Colonic mucosa (tissue), 4 donors: Measurements from ENCODE around the gene MKNK2. TPM values are rescaled to one million over a fixed set of nuclear protein-coding genes. Genes with fewer than 3 reads are reported as not detected.

ENCODE experiments used
- DNase-seq: peaks from one replicate; pipeline ENCODE4 v3.0.0-alpha.2; 2020
- H3K27ac ChIP-seq: fragments of 200-600 bp; one replicate; pipeline ENCODE4 v1.8.0; 2021
- H3K27me3 ChIP-seq: fragments of 200-600 bp; one replicate; pipeline ENCODE4 v1.8.0; 2021
- H3K36me3 ChIP-seq: fragments of 200-600 bp; one replicate; pipeline ENCODE4 v1.8.0; 2021
- H3K4me1 ChIP-seq: fragments of 200-600 bp; one replicate; pipeline ENCODE4 v1.8.0; 2021; ENCODE audit warnings: mild to moderate bottlenecking
- H3K4me3 ChIP-seq: fragments of 200-600 bp; one replicate; pipeline ENCODE4 v1.8.0; 2021
- H3K9ac ChIP-seq, 2 donors: one replicate each; pipeline ENCODE4 v1.7.0; 2013; ENCODE audit warnings: control low read depth in 2 of 2, low read depth in 2 of 2, low read length in 2 of 2
- H3K9me3 ChIP-seq: fragments of 200-600 bp; one replicate; pipeline ENCODE4 v1.8.0; 2021
- CTCF ChIP-seq: fragments of 200-600 bp; IDR thresholded peaks from one replicate; pipeline ENCODE4 v1.8.0; 2022; ENCODE audit warnings: antibody characterized with exemption, mild to moderate bottlenecking
- intact Hi-C: fragments of 100-400 bp; cut with DNase I; formaldehyde crosslinking; loops from one replicate; pipeline ENCODE4 v1.14.1; 2022
- total RNA-seq, 2 donors: library from RNA; stranded (reverse); fragmentation: NEBNext Ultra II Directional in 1 of 2; extraction: Animal tissue kit (Norgen Biotek cat#: 25700) in 1 of 2; gene quantifications; one replicate each; pipeline ENCODE4 v1.2.1, GENCODE V29; 2021
- donor health status: healthy.
- donor health status: DM: no; HTN: no; CAD: no.
- donor health status: DM: no; HTN: no; CAD: no.

MKNK2 gene
- total RNA-seq, 2 donors from 2014 or later: 358 to 589 TPM

GRCh38 chr19:2033825-2034159, 17.3 kb downstream of the MKNK2 start:
- no peak for DNase-seq
- peaks cover 5% of the 10 kb centered on the region for H3K36me3 ChIP-seq
- peaks cover 9% of the 10 kb centered on the region for H3K4me1 ChIP-seq
- TF ChIP-seq CTCF: no peak
- no peak overlapping the region for H3K27ac ChIP-seq
- intact Hi-C loops: no loop called here
- H3K27me3 ChIP-seq: no peaks in the 10 kb centered on the region
- no peak overlapping the region for H3K9ac ChIP-seq
- peaks cover 3% of the 10 kb centered on the region for H3K9me3 ChIP-seq
- H3K4me3 ChIP-seq: no peak overlapping the region

GRCh38 chr19:2033115-2033824, 17.8 kb downstream of the MKNK2 start:
- Histone ChIP-seq H3K27ac (peak overlapping the region; percentile 96), H3K9me3 (peaks cover 3% of the 10 kb centered on the region), H3K4me3 (no peak overlapping the region), H3K27me3 (no peaks in the 10 kb centered on the region), H3K36me3 (peaks cover under 1% of the 10 kb centered on the region), H3K9ac (peak overlapping the region; percentile 27 to 86), H3K4me1 (peaks cover 9% of the 10 kb centered on the region)
- no peak for TF ChIP-seq CTCF
- DNase-seq: no peak
- intact Hi-C loops: no loop called here

GRCh38 chr19:2032296-2032941, 18.6 kb downstream of the MKNK2 start:
- Histone ChIP-seq H3K4me1 (peaks cover 9% of the 10 kb centered on the region), H3K4me3 (no peak overlapping the region), H3K9ac (peak overlapping the region; percentile 64 to 86)

GRCh38 chr19:2027361-2027760, 23.7 kb downstream of the MKNK2 start:
- H3K4me1 ChIP-seq: peaks cover 9% of the 10 kb centered on the region
- no peaks in the 10 kb centered on the region for H3K9me3 ChIP-seq
- intact Hi-C loops: no loop called here
- H3K4me3 ChIP-seq: no peak overlapping the region
- no peak for DNase-seq
- H3K9ac ChIP-seq: no peak overlapping the region
- H3K27ac ChIP-seq: no peak overlapping the region
- no peaks in the 10 kb centered on the region for H3K27me3 ChIP-seq
- no peak for TF ChIP-seq CTCF
- H3K36me3 ChIP-seq: no peaks in the 10 kb centered on the region

More at GRCh38 chr19:2032296-2032941, 18.6 kb downstream of the MKNK2 start:
- peak; percentile 98 for DNase-seq
- Histone ChIP-seq H3K36me3 (no peaks in the 10 kb centered on the region), H3K9me3 (peaks cover 3% of the 10 kb centered on the region), H3K27ac (peak overlapping the region; percentile 96), H3K27me3 (no peaks in the 10 kb centered on the region)
- TF ChIP-seq CTCF: no peak
- intact Hi-C loops: no loop called here

GRCh38 chr19:2026770-2027169, 24.3 kb downstream of the MKNK2 start:
- Histone ChIP-seq H3K4me1 (peaks cover 3% of the 10 kb centered on the region), H3K36me3 (no peaks in the 10 kb centered on the region), H3K9me3 (no peaks in the 10 kb centered on the region), H3K27me3 (no peaks in the 10 kb centered on the region), H3K4me3 (no peak overlapping the region), H3K27ac (no peak overlapping the region), H3K9ac (no peak overlapping the region)
- intact Hi-C loops: no loop called here
- DNase-seq: peak; percentile 54
- TF ChIP-seq CTCF: no peak
